Fibroblast of peridontal ligament (primary cell): ENCODE measurements around the gene ADGRD1.

Experiments used
- DNase-seq: peaks from one replicate; pipeline ENCODE4 v3.0.0-alpha.2; 2010; ENCODE audit errors: extremely low read depth

ADGRD1 gene

DNA sequence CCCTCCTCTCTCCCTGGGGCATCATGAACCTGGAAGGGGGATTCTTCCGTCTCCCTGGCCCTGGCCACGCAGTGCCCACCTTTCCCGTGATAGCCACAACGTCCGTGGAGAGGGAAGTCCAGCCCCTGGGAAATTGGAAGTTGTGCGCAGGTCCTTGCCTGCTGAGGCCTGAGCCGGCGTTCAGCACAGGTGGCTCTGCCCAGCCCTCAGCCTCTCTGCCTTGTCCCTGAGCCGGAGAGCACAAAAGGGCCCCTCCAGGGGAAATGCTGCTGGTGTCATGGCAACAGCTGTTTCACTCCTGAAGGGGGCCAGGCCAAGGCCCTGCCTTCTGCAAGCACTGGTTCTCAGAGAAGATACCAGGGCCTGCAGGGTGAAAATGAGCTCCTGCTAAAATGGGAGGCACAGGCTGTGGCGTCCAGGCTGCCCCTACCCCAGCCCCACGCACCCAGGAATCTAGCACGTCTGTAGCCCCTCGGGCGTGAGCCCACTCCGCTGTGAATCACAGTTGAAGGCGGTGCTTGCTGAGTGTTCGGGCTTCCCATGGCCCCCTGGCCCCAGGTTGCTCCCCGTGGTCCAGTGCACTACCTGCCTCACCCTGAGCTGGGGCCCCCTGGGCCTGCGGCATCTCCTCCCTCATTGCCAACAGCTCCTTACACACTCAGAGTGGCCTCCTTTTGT, 149.4 kb downstream of the ADGRD1 start:
- DNase-seq, result no peak

DNA sequence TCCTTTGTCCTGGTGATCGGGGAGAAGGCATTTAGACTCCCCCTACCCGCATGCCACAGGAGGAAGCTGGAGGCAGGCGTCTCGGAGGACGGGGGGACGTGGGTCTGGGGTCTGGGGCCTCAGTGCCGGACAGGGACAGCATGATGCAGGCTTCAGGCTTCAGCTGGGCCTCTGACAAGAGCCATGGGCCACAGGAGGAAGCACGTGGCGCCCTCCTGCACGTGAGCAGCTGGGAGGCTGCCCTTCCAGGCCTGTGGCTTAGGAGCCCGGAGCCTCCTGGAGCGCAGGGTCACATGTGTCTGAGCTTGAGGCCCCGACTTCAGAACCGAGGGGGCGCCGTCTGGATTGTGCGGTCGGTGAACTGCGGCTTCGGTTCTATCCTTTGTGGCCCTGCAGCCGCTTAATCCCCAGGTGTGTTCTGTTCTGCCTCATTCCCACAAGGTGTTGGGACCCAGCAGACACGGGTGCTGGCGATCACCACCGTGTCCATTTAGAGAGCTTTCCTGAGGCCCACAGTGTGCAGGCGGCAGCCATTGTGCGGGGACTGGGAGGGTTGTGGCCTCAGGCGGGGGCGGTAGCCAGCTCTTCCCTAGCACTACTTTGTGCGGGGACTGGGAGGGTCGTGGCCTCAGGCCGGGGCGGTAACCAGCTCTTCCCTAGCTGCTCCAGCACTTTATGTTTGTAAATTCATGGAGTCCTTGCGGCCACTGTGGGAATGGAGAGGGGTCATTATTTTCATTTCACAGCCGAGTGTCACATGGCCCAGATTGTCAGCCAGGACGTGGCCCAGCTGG, 150.2 kb downstream of the ADGRD1 start:
- no peak for DNase-seq

DNA sequence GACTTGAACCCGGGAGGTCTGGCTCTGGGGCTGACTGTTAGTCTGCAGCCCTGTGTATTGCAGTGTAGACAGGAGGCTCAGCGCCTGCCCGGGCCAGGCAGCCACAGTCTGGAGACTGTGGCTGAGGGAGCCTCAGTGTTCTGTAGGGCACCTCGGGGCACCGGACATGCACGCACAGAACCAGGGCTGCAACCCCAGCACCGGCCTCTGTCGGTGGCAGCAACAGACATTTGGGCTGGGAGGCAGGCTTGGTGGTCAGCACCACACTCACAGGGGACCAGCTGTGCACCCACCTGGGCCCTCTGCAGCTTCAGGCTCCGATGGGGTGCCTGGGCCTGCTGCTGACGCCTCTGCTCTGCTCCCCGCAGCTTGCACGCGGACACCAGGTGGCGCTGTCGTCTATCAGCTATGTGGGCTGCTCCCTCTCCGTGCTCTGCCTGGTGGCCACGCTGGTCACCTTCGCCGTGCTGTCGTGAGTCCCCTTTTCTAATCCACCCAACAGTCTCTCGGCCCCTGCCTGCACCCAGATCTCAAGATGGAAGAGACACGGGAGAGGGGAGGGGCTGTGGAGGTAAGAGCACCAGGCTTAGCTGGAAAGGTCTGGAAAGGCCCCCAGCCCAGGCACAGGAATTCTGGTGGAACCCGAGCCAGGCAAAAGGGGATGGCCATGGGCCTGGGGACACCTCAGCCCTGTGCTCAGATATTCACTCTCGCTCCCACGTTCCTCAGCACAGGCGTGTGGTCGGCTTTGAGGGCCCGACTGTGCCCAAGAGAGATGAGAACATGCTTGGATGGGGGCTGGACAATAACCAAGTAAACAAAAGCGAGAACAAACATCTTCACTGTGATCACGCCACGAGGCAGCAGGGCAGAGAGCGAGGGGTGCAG, 151.0 kb downstream of the ADGRD1 start:
- peak; percentile 29 for DNase-seq

DNA sequence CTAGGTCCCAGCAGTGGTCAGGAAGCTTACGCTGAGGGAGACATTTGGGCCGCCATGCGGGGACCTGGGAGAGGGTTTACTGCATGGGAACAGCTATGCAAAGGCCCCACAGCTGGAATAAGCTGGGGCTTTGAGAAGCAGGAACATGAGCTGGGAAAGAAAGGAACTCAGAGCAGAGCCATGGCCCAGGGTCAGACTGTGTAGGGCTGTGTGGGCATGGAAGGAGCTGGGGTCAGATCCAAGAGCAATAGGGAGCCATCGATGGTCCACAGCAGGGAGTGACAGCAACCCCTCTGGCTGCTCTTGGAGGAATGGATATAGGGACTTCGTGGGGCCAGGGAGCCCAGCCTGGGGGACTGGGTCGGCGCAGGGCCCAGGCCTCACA, 151.6 kb downstream of the ADGRD1 start:
- DNase-seq, result no peak

DNA sequence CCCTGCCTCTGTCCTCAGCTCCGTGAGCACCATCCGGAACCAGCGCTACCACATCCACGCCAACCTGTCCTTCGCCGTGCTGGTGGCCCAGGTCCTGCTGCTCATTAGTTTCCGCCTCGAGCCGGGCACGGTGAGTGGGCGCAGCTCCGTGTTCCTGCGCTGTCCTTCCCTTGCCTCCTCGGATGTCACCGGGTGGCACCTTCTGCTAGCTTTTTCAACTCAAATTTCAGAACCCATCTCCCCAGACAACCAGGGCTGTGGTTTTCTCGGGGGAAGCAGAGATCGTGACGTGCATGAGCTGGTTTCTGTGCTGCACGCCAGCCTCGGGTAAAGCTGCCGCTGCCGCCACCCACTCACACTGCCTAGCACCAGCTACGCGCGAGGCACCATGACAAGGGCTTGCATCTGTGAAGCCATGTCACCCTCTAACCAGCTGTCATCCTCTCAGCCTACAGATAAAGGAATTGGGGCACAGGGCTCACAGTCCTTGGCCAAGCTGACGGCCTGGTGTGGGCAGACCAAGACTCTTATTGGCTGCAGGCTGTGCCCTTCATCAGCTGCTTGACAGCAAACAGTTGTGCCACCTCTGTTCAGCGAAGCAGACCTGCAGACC, 152.1 kb downstream of the ADGRD1 start:
- no peak for DNase-seq

DNA sequence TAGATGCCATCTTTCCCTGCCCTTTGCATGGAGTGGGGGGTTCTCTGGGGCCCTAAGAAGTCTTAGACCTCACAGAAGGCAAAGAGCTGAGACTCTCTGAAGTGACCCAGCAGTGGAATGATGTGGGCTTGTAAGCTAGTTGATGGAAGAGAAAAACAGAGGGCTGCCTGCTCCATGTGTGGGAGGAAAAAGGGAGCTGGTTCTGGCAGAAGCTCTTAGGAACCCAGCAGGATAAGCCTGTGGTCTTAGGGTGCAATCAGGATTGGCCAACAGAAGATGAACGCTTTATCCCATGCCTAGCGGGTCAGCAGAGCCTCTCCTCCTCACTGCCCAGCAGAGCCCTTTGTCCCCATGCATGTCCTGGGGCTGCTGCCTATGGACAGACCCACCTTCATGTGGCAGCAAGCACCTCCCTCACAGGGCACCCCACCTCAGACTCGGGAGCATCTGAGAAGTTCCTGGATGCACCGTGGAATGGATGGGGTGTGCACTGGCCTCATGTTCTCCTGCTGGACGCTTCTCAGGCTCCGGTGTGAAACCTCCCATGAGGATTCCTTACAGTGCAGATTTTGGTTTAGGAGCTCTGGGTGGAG, 152.7 kb downstream of the ADGRD1 start:
- no peak for DNase-seq

DNA sequence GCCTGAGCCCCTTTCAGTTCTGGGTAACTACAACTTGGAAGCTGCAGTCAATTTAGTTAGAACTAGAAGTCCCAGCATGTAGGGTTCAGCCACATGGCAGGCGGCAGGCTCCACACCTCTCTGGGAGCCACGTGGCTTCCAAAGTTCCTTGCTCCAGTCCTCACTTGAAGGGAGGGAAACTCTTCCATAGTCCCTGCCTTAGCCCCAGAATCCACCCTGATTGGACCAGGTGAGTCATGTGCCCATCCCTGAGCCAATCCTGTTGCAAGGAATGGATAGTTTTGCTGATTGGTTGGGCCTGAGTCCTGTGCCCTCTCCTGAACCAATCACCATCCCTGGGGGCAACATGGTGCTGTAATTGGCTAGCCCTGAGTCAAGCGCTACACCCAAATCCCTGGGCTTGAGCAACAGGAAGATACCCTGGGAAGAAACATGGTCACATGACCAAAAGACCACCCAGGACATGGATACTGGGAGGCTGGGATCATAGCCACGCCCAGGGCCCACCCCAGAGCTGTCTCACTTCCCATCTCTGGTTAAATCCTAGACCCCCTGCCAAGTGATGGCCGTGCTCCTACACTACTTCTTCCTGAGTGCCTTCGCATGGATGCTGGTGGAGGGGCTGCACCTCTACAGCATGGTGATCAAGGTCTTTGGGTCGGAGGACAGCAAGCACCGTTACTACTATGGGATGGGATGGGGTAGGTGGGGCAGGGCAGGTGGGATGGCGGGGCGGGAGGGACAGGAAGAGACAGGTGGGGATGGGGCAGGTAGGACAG, 154.7 kb downstream of the ADGRD1 start:
- no peak for DNase-seq

DNA sequence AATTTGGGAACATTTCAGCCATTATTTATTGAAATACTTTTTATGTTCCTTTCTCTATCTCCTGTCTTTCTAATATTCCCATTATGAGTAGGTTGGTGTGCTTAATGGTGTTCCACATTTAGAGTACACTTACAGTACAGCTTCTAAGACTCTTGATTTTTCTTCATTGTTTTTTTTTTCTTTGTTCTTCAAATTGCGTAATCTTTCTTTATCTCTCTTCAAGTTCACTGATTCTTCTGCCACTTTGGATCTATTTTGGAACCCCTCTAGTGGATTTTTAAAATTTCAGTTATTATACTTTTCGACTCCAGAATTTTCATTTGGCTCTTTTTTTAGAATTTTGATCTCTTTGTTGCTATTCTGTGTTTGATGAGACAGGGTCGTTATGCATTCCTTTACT, 157.7 kb downstream of the ADGRD1 start:
- no peak for DNase-seq

DNA sequence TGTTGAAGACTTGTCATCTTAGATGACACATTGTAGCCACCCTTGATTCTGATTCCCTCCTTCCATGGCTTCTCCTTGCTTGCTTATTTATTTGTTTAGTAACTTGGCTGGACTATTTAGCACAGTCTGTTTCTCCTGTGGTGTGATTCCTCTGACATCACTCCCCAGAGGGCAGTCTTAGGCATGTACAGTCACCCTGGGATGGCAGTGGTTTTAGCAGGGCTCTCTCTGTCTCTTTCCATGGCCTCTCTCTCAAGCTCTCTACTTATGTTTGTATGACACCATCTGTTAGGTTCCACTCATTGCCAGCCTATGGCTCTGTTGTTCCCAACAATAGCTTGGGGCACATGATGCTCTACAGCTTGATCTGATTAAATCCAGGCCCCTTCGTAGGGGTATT, 158.3 kb downstream of the ADGRD1 start:
- DNase-seq, result no peak

DNA sequence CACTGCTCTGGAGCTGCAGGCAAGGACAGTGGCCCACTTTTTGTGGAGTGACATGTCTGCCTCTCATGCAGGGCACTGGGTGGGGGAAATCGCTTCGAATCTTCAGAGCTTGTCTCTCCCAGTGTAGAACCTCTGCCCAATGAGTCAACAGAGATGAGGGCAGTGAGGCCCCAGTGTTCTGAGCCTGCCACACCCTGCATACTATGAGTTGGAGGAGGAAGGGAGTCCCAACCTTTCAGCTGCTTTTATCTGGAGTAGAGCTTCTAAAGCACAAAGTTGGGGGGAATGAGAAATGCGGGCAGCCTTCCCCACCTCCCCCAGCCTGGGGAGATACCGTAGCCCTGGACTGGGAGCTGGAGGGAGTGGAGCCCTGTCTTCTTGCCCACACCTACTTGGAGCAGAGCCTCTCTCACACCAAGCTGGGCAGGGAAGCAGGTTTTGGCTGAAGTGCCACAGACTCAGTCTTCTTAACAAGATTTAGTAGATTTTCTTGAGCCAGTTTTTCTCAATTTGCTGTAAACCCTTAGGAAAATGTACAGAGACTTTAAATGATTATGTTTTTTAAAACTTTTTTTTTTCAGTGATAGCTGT, 159.1 kb downstream of the ADGRD1 start:
- no peak for DNase-seq

DNA sequence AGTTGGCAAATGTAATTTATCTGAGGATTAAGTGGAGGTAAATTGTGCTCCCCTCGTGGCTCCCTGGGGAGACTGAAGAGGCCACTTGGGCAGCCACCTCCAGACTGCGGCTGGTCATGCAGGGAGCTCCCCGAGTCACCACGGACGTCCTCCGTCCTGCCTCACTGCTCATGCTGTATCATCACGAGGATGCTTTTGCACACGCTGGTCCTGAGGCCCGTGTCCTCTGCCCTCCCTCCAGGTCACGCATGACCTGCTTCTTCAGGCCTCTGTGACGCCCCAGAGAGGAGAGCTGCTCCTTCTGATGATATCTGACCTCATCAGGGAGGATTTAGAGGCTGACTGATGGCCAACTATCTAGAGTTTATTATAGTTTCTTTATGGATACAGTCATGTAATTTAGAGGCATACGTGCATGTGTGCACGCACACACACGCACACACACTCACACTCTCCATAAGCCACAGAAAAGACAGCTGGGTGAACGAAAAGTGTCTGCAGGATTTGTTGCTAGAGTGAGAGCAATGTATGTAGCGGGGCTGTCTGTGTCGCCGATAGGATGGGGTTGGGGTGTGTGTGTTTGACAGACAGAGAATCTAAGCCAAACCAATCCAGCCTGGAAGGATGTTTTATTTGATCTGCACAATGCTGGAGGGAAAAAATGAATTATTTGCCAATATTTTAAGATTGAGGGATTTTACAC, 160.0 kb downstream of the ADGRD1 start:
- DNase-seq, result no peak

DNA sequence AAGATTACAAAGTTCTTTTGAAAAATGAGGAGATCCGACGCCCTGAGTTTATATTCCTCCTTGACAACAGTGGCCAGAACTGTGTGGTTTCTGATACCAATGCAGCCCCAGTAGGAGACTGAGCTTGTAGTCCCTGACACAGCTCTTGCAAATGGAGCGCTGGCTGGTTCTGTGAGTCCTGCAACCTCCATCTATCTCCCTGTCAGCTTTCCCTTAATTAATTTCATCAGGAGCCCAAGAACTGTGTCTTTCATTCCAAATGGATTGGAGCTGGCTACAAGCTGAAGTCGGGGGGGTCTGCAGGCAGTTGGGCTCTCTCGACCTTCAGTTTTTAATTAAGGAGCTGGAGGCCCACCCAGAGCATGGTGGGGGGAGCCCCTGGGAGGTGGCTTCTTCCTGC, 160.6 kb downstream of the ADGRD1 start:
- no peak for DNase-seq

DNA sequence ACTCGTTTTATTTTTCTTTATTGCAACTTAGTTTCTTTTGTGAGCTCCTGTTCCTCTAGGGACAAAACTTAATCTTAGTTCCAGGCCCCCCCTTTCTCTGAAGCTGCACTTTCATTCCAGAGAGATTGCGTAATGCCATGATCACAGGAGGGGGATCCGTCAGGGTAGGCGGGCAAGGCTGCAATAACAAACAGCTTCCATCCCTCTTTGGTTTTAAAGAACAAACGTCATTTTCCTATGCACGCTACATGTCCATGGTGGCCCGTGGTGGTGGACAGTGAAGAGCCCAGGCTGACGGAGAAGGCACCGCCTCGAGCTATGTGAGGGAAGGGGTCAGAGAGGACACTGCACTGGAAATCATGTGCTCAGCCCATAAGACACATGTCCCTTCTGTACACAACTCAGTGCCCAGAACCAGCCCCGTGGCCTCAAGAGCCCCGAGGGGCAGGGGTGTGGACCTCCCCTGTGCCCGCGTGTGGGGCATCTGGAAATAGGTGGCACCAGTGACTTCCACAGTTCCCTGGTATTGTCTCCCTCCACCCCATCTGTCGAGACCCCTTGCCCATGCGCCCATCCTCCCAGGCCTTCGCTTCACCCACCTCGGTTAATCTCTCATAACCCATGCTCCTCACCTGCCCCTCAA, 161.4 kb downstream of the ADGRD1 start:
- DNase-seq, result no peak

DNA sequence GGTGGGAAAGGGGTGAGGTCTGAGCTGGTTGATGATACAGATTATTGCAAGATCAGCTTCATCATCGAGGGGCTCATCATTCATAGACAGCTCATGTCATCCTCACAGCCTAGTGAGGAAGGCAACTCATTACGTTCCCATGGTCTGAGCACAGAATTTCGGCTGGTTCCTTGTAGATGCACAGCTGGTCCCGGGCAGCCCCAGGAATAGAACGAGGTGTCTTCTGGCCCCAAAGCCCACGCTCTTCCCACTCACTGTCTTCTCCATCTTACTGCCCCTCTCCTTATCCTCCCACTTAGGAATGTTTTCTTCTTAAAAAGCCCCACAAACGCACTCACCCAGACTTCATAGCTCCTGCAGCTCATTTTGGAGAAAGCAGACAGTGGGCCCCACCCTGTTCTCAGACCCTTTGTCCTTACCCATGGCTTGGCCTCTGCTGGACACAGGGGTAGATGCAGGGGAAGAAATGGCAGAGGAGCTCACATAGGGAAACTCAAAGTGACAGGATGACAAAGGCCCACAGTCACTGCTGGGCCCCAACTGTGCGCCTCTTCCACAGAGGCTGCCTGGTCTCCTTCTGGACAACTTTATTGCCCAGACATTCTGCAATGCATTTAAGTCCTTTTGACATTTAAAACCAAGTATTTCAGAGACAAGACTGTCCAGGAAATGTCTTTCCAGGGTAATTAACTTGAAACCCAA, 162.2 kb downstream of the ADGRD1 start:
- no peak for DNase-seq

DNA sequence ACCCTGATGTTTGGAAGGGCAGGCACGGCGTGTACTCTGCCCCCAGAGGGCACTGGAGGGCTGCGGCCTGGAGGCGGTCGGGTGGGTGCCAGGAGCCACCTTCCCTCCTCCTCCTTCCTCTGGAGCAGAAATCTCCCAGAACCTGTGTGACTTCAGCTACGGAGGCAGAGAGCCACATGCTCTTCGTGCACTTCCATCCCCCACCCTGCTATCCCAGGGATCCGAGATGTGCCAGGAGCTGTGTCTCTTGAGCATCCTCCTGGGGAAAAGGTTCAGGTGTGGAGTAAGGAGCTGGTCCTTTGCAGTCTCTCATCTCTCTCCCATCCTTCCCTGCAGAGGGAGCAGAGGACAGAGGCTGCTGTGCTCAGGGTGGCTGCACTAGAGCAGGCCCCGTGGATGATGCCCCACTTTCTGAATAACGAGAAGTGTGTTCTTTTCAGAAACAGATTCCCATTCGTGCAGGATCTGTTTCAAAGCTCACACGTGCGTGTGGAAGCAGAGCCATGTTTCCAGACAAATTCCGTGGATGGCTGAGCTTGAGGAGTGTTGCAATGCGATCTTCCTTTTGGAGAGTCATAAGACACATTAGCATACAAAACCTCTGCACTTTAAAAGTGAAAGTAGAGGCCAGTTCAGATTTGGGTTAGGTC, 162.9 kb downstream of the ADGRD1 start:
- DNase-seq, result peak; percentile 1

DNA sequence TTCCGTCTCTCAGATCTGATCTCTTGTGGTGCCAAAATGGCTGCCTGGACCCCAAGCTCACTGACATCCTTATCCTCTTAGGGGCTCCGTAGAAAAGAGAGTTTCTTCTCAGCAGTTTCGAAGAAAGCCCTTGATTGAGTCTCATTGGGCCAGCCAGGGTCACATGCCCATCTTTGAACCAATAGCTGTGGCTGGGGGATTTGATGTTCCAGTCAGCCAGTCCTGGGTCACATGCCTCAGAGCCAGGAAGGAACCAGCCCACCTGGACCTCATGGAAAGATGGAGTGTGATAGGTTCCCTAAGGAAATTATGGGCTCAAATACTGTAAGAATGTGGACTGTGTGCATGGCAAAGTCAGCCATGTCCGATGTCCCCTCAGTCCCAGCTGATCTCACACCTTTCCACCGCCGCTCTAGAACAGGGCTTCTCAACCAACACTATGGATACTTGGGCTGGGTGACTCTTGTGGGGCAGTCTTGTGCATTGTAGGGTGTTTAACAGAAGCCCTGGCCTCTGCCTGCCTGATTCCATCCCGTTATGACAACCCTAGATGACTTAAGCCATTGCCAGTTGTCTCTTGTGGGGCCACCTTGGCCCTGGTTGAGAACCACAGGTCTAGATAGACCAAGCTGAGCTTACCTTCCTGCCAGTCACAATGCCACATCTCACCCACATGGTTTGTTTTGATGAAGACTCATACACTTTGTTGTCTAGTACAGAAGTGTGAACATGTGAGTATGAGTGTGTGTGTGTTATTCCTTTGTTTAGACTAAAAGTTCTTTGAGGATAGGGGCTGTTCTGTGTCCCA, 163.9 kb downstream of the ADGRD1 start:
- DNase-seq, result no peak

DNA sequence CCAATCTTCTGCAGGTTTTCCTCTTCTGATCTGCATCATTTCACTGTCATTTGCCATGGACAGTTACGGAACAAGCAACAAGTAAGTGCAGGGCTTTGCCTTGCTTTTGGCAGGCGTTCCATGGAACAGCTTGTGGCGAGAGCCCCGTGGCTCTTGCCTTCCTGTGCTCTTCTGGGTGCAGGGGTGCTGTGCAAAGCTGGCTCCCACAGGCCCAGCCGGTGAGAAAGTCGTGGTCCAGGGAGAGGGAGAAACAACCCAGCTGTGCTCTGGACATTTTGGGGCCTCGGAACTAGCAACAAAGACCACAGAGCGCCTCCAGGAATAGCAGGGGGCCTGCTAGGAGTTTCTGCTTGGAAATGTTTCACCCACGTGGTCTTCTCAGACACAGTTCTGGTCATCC, 164.7 kb downstream of the ADGRD1 start:
- no peak for DNase-seq
